DMS153 treated with DMSO at 0.1 percent for 48 hours (cell line): ENCODE data around the gene CEP63.
"Not testable (repeated sequence)": the region's sequence is repeated elsewhere in the genome, so short reads cannot be mapped to it uniquely, and the experiment has no call there.

ENCODE experiments used
- DNase-seq: peaks from one replicate; lab custom pipeline; 2025; ENCODE audit not compliant: unreplicated experiment; lab: John Stamatoyannopoulos, UW

Gene CEP63

DNA sequence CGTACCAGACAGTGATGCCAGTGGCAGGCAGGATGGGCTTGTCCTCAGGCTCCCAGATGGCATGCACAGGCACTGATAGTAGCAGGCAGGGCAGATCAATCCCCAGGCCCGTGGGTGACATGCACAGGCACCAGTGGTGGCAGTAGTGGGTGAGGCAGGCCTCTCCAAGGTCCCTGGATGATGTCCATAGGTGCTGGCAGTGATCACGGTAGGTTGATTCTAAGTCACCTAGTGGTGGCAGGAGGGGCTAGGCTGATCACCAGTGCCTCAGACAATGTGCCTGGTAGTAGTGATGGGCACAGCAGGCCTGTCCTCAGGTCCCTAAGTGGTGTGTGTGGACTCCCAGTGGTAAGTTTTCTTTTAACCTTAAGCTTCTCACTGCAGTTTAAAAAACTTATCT lies 19.6 kb downstream of the CEP63 start:
- no peak for DNase-seq

DNA sequence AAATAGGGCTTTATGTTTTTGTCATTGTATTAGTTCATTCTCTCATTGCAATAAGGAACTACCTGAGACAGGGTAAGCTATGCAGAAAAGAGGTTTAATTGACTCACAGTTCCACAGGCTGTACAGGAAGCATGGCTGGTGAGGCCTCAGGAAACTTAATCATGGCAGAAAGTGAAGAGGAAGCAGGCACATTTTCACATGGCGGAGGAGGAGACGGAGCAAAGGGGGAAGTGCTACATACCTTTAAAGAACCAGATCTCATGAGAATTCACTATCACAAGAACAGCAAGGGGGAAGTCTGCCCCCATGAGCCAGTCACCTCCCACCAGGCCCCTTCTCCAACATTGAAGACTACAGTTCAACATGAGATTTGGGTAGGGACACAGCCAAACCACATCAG lies 25.6 kb downstream of the CEP63 start:
- DNase-seq: no peak

DNA sequence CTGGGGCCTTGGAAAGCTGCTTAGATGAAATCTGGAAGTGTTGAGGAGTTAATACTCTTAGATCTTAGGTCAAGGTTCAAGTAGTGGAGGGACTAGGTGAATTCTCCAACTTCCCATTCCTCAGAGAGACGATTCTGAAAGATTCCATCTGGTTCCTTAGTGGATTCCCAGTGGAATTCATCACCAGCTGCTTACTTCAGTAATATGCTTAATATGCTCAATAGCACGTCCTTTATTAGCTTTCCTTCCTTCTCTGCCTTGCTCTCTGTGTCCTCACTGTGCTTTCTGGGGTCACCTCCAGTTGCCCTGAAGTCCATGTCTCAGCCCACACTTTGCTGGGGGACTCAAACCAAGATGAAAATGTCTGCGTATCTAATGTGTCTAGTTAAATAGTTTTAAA lies 31.0 kb downstream of the CEP63 start:
- no peak for DNase-seq

DNA sequence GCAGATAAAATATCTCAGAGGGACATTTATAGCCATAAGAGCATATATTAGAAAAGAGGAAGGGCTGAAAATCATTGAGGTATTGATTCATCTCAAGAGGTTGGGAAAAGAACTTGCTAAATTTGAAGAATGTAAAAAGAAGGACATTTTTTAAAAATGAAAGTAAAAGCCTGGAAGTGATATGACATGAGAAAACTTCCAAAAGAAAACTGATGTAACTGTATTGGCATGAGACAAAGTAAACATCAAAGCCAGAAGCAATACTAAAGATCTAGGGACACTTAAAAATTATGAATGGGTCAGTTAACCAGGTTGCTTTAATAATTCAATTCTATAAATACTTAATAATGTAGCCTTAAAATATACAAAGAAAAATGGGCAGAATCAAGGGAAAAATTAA lies 31.9 kb downstream of the CEP63 start:
- no peak for DNase-seq

DNA sequence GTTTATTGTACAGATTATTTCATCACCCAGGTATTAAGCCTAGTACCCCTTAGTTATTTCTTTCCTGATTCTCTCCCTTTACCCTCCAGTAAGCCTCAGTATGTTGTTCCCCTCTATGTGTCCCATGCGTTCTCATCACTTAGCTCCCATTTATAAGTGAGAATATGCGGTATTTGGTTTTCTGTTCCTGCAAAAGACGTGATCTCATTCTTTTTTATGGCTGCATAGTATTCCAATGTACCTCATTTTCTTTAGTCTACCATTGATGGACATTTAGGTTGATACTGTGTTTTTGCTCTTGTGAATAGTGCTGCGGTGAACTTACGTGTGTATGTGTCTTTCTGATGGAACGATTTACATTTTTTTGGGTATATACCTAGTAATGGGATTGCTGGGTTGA lies 36.7 kb downstream of the CEP63 start:
- DNase-seq: no peak

DNA sequence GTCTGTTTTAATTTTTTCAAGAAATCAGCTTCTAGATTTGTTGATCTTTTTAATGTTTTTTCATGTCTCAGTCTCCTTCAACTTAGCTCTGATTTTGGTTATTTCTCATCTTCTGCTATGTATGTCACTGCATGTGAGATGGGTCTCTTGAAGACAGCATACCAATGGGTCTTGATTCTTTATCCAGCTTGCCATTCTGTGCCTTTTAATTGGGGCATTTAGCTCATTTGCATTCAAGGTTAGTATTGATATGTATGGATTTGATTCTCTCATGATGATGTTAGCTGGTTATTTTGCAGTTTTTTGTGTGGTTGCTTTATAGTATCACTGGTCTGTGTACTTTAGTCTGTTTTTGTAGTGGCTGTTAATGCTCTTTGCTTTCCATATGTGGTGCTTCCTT lies 39.4 kb downstream of the CEP63 start:
- DNase-seq: no peak

DNA sequence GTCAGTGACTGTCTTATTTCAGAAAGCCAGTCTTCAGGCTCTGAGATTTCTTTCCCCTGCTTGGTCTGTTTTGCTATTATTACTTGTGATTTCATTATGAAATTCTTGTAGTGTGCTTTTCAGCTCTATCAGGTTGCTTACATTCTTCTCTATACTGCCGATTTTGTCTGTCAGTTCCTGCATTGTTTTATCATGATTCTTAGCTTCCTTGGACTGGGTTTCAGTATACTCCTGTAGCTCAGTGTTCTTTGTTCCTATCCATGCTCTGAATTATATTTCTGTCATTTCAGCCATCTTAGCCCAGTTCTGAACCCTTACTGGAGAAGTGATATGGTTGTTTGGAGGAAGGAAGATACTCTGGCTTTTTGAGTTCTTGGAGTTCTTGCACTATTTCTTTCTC lies 40.5 kb downstream of the CEP63 start:
- DNase-seq: no peak

DNA sequence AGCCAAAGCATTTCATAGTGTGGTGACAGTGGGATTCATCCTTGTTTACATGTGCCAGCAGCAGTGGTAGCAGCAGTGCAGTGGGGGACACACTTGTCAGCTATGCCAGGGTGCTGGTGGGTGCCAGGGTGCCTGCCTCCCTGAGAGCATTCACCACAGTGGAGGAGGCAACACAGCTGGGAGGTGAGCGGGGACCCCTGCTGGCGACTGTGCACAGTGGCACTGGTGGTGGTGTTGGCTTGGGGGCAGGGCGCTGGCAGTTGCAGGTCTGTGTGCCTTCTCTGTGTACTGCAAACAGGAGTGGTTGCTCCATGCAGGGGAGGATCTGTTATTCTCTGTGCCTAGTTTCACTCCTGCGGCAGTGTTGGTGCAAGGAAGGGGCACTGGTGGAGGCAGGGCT lies 41.2 kb downstream of the CEP63 start:
- DNase-seq: no peak

DNA sequence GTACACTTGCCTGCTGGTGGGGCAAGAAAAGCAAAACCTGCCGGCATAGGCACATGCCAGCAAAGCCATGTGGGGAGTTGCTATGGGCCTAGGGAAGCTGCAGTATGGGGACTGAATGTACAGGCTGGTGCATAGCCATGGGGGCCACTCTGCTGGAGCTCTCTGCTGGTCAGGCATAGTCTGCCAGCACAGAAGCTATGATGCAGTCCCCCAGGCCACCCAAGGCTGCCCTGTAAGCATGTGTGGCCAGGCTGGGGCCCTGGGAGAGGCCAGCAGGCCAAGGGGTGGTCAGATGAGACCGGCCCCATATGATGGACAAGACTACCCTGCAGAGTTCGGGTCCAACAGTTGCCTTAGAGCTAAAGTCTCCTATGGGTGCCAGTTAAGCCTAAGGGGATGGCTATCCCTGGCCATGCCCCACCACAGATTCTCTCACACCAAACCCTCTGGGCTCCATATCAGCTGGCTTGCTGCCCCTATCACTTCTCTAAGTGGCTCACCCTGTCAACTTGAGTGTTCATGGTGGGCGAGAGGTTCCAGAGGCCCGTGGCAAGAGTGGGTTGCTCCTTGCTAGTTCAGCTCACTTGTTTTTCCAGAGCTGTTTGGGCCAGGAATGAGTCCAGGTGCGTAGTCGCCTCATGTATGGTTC lies 41.8 kb downstream of the CEP63 start:
- no peak for DNase-seq

DNA sequence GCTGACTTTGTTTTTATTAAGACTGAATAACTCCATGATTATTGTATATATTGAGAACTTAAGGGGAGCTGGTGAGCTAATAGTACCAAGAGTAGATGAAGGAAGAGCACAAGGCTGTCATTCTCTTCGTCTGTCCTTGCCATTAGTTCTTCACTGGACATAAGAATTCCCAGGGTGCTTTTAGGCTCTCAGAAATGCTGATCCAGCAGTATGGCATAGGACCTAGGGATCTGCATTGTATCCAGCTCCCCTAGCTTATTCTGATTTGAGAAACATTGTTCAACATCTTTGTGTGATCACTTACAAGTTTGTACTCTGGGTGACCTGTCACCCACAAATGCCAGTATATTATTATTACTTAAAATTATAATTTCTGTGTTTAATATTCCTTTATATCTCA lies 47.6 kb downstream of the CEP63 start:
- DNase-seq: no peak

DNA sequence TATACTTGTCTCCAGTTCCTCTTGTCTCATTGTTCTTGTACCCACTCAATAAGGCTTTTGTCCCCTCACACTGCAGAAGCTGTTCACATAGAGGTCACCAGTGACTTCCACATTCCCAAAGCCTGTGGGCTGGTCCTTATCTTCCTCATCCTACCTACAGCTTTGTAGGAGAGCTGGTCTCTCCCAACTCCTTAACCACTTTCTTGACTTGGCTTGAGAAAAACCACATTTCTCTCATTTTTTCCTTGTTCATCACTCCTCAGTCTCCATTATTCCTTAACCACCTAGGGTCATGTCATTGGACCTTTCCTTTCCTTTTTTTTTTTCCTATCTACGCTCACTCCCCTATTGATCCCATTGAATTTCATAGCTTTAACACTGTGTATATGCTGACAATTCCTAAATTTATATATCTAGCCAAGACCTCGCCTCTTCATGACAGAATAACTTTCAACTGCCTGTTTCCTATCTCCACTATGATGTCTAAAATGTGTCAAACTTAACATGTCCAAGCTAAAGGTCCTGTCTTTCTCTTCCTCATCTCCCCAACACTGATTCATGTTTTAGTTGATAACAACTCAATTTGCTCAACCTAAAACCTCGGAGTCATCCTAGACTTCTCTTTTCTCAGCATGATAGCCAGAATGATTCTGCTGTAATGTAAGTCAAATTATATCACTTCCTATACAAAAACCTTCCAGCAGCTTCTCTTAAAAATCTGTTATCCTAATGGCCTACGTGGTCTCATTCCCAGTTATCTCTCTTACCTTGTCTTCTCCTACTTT lies 49.5 kb downstream of the CEP63 start:
- no peak for DNase-seq

DNA sequence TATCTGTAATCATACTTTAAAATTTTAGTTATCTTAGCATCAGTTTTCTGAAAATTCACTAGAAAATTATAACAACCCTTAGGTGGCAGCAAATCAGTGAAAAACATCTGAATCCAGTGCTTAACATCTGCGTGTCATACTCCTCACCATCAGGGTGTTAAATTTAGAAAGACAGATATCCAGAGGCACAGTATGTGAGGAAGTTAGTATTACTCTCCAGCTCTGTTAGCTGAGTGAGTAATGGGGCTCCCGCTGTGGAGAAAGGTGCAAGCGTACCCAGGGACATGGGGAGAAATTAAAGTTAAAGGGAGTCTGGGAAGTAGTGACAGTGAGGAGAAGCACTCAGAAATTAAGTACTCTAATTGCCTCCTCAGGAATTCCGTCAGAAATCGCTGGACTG lies 50.9 kb downstream of the CEP63 start:
- no peak for DNase-seq

DNA sequence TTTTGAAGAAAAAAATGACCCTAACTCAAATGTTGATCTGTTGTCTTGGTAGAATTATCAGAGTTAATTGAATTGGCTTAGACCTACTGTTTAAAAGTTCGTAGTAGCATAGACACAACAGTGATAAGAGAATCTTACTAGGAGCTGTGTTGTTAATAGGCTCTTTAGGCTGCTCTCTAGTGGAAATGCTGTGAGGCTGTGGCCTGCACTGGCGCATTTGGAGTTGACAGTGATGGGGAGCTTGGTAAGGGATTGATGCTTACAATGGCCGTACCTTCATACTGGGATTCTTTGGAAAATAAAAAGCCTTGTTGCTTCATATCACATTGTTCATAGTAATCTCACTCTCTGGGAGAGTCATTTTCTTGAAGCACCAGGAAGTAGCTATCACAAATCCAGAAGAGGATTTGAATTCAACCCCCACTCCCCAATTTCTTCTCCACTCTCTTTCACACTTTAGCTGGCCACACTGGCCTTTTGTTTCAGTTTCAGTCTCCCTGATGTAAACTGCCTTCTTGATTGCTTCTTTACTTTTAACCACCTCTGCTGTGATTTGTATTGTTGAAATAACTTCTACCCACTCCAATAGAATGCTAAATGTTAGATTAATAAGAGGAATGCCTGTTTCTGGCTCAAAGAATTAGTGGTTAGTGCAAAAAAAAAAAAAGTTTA lies 56.6 kb downstream of the CEP63 start:
- DNase-seq: no peak

DNA sequence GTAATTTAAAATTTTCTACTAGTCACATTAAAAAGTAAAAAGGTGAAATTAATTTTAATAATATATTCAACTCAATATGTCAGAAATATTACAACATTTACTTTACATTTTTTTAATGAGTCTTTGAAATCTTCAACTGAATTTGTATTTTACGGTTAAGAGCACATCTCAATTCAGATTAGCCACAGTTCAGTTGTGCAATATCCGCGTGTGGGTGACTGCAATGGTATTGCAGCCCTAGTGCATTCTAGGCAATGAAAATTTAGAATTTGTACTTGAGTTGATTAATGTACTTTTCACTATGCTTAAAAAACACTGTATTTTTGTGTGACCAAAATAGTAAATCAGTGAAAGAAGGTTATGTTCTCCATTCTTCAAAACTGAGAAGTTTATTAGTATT lies 57.3 kb downstream of the CEP63 start:
- no peak for DNase-seq

DNA sequence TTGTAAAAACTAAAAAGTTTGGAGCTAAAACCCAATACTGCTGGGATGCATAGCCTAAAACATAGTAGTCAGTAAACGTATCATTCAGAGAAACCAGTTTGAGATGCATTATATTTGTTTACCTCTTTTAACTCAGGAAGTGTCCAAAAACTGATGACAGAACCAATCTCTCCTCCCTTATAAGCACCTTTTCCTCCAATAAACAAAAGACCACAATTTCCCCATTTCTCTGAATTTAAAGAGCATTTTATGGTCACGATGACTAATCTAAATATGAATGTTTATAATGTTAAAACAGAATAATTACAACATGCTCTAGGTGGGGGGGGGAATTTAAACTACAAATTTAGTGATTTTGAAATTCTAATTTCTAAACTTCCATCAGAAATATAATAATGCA lies 58.5 kb downstream of the CEP63 start:
- DNase-seq: no peak

DNA sequence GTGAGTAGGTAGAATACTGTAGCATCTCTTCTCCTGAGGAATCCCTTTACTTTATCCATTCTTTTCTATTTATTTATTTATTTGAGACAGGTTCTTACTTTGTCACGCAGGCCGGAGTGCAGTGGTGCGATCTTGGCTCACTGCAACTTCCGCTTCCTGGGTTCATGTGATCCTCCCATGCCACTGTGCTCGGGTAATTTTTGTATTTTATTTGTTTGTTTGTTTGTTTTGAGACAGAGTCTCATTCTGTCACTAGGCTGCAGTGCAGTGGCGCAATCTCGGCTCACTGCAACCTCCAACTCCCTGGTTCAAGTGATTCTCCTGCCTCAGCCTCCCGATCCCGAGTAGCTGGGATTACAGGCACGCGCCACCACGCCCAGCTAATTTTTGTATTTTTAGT lies 58.9 kb downstream of the CEP63 start:
- DNase-seq: not testable (repeated sequence)

DNA sequence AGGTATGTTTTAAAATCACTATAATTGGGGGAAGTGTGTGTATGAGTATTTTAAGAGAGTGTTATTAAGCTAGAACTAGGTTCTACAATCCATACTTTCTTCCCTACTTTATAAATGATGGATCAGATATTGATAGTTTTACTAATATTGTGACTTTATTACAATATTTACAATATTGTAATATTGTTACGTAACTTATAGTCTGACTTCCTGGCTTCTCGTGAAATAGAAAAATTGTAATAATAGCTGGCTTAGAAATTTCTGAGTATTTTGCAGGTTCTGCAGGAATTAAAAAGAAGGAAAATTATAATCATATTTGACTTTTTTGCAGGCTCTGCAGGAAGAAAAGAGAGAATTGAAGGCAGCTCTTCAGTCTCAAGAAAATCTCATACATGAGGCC lies 60.0 kb downstream of the CEP63 start:
- DNase-seq: no peak

DNA sequence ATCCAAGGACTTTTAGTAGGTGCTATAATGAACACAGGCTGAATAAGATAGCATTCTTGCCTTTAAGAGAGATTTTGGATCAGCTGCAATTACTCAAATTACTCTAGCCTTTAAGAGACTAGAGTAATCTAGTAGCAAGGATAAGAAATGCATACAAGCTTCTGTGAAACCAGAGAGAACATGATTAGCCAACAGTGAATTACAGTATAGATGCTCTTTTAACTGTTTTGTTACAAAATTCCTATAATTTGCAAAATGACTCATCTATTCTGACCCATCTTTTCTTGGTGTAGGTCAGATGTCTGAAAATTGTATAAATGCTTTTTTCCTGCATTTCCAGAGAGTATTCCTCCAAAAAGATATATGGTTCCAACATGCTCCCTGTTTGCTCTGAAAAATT lies 66.9 kb downstream of the CEP63 start:
- DNase-seq: no peak

DNA sequence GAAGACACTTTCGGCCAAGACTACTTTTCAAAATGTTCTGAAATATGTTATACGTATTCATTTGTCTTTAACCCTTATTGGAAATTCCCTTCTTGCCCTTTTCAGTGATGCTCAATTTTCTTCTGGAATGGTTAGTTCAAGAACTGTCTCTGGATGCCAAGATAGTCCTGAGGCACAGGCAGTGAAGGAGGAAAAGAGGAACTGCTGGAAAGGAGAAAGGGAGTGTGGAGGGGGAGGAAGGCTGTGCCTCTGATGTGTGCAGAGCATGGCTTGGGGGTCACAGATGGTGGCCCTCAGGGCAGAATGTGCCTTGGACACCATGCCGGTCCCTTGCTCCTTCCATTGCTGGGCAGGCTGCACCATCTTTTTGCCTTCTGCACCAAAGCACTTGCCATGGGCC lies 73.7 kb downstream of the CEP63 start:
- no peak for DNase-seq

DNA sequence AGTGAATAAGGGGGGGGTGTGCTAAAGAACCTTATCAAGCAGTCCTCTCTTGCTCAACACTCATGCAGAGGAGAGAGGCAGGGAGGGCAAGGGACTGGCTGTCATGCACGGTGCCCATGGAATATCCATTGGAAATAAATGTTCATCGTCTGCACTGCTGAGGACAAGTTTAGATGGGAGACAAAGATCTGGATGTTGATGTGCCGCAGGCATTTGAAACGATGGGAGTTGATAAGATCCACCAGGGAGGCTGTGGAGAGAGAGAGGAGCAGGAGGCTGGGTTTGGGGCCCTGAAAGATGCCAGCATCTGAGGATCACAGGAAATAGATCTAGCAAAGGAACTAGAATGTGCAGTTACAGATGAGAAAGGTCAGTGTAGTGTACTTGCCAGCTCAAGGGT lies 76.2 kb downstream of the CEP63 start:
- no peak for DNase-seq

DNA sequence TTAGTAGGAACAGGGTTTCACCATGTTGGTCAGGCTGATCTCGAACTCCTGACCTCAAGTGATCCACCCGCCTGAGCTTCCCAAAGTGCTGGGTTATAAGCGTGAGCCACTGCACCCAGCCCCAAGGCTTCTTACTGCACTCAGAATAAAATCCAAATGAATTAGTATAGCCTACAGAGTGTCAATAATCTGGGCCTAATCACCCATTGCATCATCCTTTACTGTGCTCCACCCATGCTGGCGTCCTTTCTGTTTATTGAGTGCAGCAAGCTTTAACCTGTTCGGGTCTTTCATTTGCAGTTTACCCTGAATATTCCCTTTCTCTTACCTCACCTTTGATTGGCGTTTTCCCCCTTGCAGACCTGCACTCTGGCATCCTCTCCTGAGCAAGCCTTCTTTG lies 77.7 kb downstream of the CEP63 start:
- no peak for DNase-seq

DNA sequence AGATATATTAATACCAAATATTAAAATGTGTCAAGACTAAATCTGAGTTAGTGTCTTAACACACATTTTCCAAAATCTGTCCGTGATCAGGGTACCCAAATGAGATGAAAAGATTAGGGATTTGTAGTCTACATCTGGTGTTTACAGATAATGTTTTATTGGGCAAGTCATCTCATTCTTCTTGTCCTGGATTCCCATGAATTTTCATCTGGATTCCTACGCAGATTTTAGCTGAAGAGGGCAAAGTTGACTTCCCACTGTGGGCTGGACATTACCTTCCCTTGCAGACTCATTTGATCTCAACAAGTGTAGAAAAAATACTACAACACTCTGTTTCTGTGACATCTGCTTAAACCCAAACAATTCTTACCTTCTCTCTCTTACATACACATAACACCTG lies 79.1 kb downstream of the CEP63 start:
- no peak for DNase-seq
